K562 (cell line): ENCODE data around the gene RPP21. TPM values are rescaled to one million over a fixed set of nuclear protein-coding genes. Genes with fewer than 3 reads are reported as not detected.

Source experiments
- ATF3 ChIP-seq, 2 experiments: fragments of 450-650 bp in 1 of 2; sonication (generic) in 1 of 2; formaldehyde crosslinking in 1 of 2; IDR thresholded peaks in 1 of 2; conservative IDR thresholded peaks in 1 of 2; 2 replicates each; pipeline versions ENCODE4 v1.6.1 to v1.8.1; 2016 to 2023; ENCODE audit warnings: mild to moderate bottlenecking in 2 of 2, moderate library complexity in 2 of 2, inconsistent platforms in 1 of 2, missing genetic modification reagents in 1 of 2
- ATF6 ChIP-seq: sonication (generic); formaldehyde crosslinking; IDR thresholded peaks from 2 replicates; pipeline ENCODE4 v1.4.0; 2020; ENCODE audit warnings: mild to moderate bottlenecking, missing genetic modification reagents
- CBX8 ChIP-seq: fragments of 200-600 bp; sonication (generic); IDR thresholded peaks from 2 replicates; pipeline ENCODE4 v1.6.1; 2012; ENCODE audit warnings: borderline replicate concordance, mixed run types, low read depth, mild to moderate bottlenecking, moderate library complexity, mixed read lengths, low read length, control low read depth, inconsistent platforms; ENCODE audit not compliant: poor library complexity, severe bottlenecking; ENCODE audit errors: extremely low read depth
- HOMEZ ChIP-seq: fragments of 250-450 bp; sonication (Bioruptor Pico); IDR thresholded peaks from 2 replicates; pipeline ENCODE4 v1.4.0; 2020; ENCODE audit warnings: mild to moderate bottlenecking, moderate library complexity
- NCOR1 ChIP-seq: fragments of 450-650 bp; IDR thresholded peaks from 2 replicates; pipeline ENCODE4 v1.6.1; 2016; ENCODE audit warnings: mild to moderate bottlenecking, moderate library complexity
- NEUROD1 ChIP-seq: fragments of 150-350 bp; IDR thresholded peaks from 2 replicates; pipeline ENCODE4 v1.6.1; 2014; ENCODE audit warnings: borderline replicate concordance, low read length, low read depth; ENCODE audit not compliant: partially characterized antibody
- NR3C1 ChIP-seq: sonication (generic); formaldehyde crosslinking; IDR thresholded peaks from 2 replicates; pipeline ENCODE4 v1.8.1; 2022; ENCODE audit warnings: missing genetic modification reagents
- PBX2 ChIP-seq, 2 experiments: IDR thresholded peaks in 1 of 2; conservative IDR thresholded peaks in 1 of 2; 2 replicates each; pipeline ENCODE4 v1.6.1; 2016; ENCODE audit warnings: low read depth in 2 of 2, mild to moderate bottlenecking in 1 of 2, missing compliant biosample characterization in 1 of 2, missing genetic modification characterization in 1 of 2, moderate library complexity in 1 of 2
- RBM15 ChIP-seq: fragments of 200-400 bp; formaldehyde crosslinking; IDR thresholded peaks from 2 replicates; pipeline ENCODE4 v1.6.1; 2018; ENCODE audit warnings: mild to moderate bottlenecking, low read length, moderate library complexity; ENCODE audit not compliant: insufficient read depth
- SMARCB1 ChIP-seq: IDR thresholded peaks from 2 replicates; pipeline ENCODE4 v1.6.1; 2011; ENCODE audit warnings: improper control_type of control experiment, low read depth; ENCODE audit not compliant: insufficient read length
- THAP7 ChIP-seq: fragments of 250-450 bp; sonication (Bioruptor Pico); IDR thresholded peaks from 2 replicates; pipeline ENCODE4 v1.5.0; 2021
- ZNF175 ChIP-seq: fragments of 200-800 bp; sonication (Bioruptor generic); IDR thresholded peaks from 2 replicates; pipeline ENCODE4 v1.6.1; 2016; ENCODE audit warnings: low read depth, mild to moderate bottlenecking, missing genetic modification characterization, missing compliant biosample characterization
- ZNF639 ChIP-seq, 2 experiments: fragments of 200-800 bp in 1 of 2; sonication (Bioruptor generic) in 1 of 2; sonication (generic) in 1 of 2; formaldehyde crosslinking in 1 of 2; IDR thresholded peaks in 1 of 2; conservative IDR thresholded peaks in 1 of 2; 2 replicates each; pipeline versions ENCODE4 v1.5.0 to v1.6.1; 2016 to 2020; ENCODE audit warnings: missing compliant biosample characterization in 1 of 2, missing genetic modification characterization in 1 of 2, missing genetic modification reagents in 1 of 2
- ZNF644 ChIP-seq: fragments of 200-800 bp; sonication (Bioruptor generic); IDR thresholded peaks from 2 replicates; pipeline ENCODE4 v1.6.1; 2016; ENCODE audit warnings: low read depth, missing genetic modification characterization, missing compliant biosample characterization
- ZNF778 ChIP-seq: fragments of 450-650 bp; formaldehyde crosslinking; IDR thresholded peaks from 2 replicates; pipeline ENCODE4 v1.4.0; 2020; ENCODE audit warnings: mild to moderate bottlenecking, moderate library complexity
- polyA plus RNA-seq, 8 experiments: library from polyadenylated mRNA; depleted of rRNA in 4 of 8; stranded (reverse) in 5 of 8; unstranded in 3 of 8; fragments of >200 nt; fragmentation: Nextera tagmentation in 2 of 8; fragmentation: Illumina TruSeq in 1 of 8; extraction: Ambion mirVana in 2 of 8; extraction: Trizol in 1 of 8; gene quantifications; 2 replicates each; pipeline versions ENCODE4 v1.2.1 to v1.2.3, GENCODE V29; 2011 to 2014; ENCODE audit warnings: inconsistent platforms in 1 of 8, missing spikeins in 1 of 8
- total RNA-seq, 7 experiments: library from RNA; depleted of rRNA in 6 of 7; stranded (reverse); fragments of >200 nt in 6 of 7; fragmentation: Illumina TruSeq in 2 of 7; extraction: Trizol in 2 of 7; gene quantifications; 2 replicates each; pipeline versions ENCODE4 v1.2.1 to v1.2.3, GENCODE V29; 2011 to 2021; ENCODE audit warnings: low replicate concordance in 1 of 7

RPP21 gene
- total and polyA plus RNA-seq, 9 of the 15 experiments (the other 6 are each of a cell fraction or from before 2014, with no cell fraction given): 62.1 to 362 (median 166) TPM

GRCh38 chr6:30340589-30341054 lies 4.3 kb upstream of the RPP21 start (continued):
- TF ChIP-seq ATF3 (IDR thresholded peaks at IDR 0.05): peak; percentile 40; the same call in 1 of the 2 replicates
- no peak for TF ChIP-seq ATF3 (CRISPR knock-in tag; conservative IDR thresholded peaks at IDR 0.05)
- no peak for TF ChIP-seq ZNF778 (CRISPR knock-in tag)
- no peak for TF ChIP-seq HOMEZ (CRISPR knock-in tag)
- no peak for TF ChIP-seq THAP7 (CRISPR knock-in tag)
- no peak for TF ChIP-seq RBM15
- TF ChIP-seq ZNF175 (CRISPR knock-in tag): no peak
- TF ChIP-seq ATF6 (CRISPR knock-in tag): 0 out of 2 replicates have a peak, but pooled peaks have one; percentile 62
- TF ChIP-seq NR3C1 (CRISPR knock-in tag): no peak
- TF ChIP-seq PBX2 (CRISPR knock-in tag; IDR thresholded peaks at IDR 0.05; ENCODE audit: low read depth): no peak
- TF ChIP-seq PBX2 (tag; conservative IDR thresholded peaks at IDR 0.05; ENCODE audit: low read depth): no peak
- TF ChIP-seq ZNF644 (tag): 0 out of 2 replicates have a peak, but pooled peaks have one; percentile 32
- no peak for TF ChIP-seq CBX8
- TF ChIP-seq SMARCB1: no peak
- peak; percentile 73 for TF ChIP-seq NCOR1
- TF ChIP-seq NEUROD1: peak; percentile 52
- TF ChIP-seq ZNF639 (CRISPR knock-in tag; conservative IDR thresholded peaks at IDR 0.05 in 1 of 2, IDR thresholded peaks at IDR 0.05 in 1 of 2): peak in 1 of 2 experiments; percentile 57; a peak in 1 of 4 replicates
